Inferior parietal cortex (tissue), 1 donor: ENCODE data around the gene CCDC66.

Experiments used
- DNase-seq: peaks from one replicate; pipeline ENCODE4 v3.0.0-alpha.2; 2016; ENCODE audit errors: extremely low spot score

Gene CCDC66

GRCh38 chr3:56621681-56622080, 64.7 kb downstream of the CCDC66 start:
- no peak for DNase-seq

DNA sequence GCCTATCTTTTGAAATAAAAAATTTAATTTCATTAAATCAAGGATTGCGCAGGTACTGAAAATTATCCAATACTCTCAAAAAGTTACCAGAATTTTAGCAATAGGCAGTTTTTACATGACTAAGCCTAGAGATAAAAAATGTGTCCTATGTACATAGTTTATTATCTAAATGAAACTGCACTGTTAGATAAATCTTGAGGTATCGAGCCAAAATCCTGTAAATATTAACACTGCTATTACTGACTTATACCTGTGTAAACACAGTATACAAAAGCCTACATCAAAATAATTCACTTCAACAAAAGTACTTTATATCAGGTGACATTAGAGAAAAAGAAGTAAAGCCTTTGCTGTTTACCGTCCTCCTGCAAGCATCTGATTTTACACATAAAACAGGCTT, 65.4 kb downstream of the CCDC66 start:
- no peak for DNase-seq

GRCh38 chr3:56624725-56625124, 67.8 kb downstream of the CCDC66 start:
- DNase-seq: no peak

DNA sequence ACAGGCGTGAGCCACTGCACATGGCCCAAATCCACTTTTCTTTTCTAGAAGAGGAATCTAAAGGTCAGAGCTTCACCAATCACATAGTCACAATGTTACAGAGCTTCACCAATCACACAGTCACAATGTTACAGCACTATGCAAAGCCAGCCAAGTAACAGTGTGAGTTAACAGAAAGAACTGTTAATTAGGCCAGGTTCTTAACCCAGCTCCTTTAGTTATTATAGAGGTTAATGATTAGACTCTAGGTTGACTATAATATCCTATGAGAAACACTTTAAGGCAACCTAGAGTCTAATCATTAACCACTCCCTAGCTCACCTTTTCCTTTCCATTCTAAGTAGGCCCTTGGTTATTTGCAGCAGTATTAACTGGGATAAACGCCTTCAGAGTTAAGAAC, 72.1 kb downstream of the CCDC66 start:
- DNase-seq: no peak

DNA sequence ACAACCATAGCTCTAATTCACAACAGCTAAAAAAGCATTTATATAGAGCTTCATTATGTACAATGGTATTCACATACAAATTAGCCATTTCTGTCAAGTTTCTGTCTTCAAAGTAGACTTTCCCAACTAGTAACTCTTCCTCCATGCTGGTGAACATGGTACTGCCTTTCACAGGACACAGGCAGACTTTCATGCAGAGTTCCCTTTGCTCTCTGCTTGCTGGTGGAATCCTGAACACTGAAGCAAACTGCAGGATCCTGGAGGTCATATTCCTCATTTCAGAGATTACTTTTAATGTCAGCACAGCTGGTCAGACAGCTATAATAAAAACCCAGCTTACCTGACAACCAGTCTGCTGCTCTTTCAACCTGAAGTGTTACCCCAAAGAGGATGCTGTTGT, 72.5 kb downstream of the CCDC66 start:
- no peak for DNase-seq

GRCh38 chr3:56630966-56631365, 74.0 kb downstream of the CCDC66 start:
- no peak for DNase-seq

DNA sequence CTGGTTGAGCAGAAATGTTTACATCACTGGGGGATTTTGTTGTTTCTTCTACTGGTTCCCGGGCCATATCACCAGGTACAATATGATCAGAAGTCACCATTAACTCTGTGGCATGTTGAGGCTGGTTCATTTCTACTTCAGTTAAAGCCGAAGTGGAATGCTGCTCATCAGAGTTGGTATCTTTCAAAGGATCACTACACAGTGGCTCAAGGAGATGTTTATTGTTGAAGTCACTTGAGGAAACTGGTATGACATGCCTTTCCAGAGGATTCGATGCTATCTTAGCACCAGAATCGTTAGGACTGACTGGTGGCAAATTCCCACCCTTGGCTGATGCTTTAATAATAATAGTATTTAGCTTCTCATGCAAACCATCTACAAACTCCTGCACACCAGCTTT, 76.2 kb downstream of the CCDC66 start:
- DNase-seq: no peak

GRCh38 chr3:56633602-56634535, 76.9 kb downstream of the CCDC66 start:
- DNase-seq: no peak

GRCh38 chr3:56645407-56645806, 88.4 kb downstream of the CCDC66 start:
- no peak for DNase-seq

DNA sequence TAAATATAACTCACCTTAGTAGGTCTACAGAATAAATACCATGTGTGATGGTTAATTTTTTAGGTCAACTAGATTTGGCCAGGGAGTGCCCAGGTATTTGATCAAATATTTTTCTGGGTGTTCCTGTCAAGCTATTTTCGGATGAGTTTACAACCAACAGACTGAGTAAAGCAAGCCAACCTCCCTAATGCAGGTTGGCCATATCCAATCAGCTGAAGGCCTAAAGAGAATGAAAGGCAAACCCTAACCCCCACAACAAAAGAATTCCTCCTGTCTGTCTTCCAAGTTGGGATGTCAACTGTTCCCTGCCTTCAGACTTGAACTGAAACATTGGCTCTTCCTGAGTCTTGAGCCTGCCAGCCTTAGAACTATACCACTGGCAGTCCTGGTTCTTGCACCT, 97.5 kb downstream of the CCDC66 start:
- DNase-seq: no peak

DNA sequence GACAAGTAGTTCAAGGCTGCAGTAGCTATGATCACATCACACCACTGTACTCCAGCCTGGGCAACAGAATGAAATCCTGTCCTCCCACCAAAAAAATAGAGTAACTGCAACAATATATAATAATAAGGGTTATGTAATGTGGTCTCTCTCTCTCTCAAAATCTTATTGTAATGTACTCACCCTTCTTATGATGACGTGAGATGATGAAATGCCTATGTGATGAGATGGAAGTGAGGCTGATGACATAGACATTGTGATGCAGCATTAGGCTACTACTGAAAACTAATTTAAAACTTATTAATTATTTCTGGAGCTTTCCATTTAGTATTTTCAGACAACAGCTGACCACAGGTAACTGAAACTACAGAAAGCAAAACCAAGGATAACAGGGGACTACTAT, 98.7 kb downstream of the CCDC66 start:
- DNase-seq: no peak

GRCh38 chr3:56664823-56665222, 107.8 kb downstream of the CCDC66 start:
- DNase-seq: no peak

GRCh38 chr3:56667973-56668579, 111.1 kb downstream of the CCDC66 start:
- DNase-seq: no peak
